ENCODE results near the gene UGT3A1.
"Not testable (repeated sequence)": the region's sequence is repeated elsewhere in the genome, so short reads cannot be mapped to it uniquely, and the experiment has no call there.

Gene UGT3A1, protein sequence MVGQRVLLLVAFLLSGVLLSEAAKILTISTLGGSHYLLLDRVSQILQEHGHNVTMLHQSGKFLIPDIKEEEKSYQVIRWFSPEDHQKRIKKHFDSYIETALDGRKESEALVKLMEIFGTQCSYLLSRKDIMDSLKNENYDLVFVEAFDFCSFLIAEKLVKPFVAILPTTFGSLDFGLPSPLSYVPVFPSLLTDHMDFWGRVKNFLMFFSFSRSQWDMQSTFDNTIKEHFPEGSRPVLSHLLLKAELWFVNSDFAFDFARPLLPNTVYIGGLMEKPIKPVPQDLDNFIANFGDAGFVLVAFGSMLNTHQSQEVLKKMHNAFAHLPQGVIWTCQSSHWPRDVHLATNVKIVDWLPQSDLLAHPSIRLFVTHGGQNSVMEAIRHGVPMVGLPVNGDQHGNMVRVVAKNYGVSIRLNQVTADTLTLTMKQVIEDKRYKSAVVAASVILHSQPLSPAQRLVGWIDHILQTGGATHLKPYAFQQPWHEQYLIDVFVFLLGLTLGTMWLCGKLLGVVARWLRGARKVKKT

DNA sequence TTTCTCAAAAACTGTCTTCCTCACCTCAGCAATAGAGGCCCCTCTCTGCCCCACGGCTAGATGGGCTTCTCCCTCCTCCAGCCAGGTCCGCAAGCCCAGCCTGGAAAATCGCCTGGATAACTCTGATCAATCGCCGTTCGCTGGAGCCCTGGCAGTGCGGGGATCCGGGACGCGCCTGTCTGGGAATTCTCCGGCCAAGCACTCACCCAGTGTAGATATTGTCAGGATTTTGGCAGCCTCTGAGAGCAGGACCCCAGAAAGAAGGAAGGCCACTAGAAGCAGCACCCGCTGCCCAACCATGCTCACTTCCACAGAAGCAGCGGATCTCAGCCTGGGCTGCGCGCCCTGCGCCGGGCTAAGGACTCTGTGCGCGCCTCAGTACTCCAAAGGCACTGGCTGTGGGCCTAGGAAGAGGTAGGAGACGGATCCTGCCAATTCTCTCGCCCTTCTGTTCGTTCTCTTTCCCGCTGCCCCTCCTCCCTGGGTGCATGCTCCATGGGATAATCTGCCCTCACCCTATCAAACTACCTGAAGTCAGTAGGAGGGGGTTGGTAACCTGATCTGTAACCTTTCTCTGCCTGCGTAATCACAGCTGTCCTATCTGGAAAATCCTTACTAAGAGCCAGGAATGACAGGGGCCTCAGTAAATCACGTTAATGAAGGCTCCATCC is at the start of gene UGT3A1:
UGT3A1 (minus strand) TSS at position 450 of the 671 bp plus-strand sequence; CDS start at position 300, 150 bp downstream.
- peak; percentile 97 for DNase-seq

DNA sequence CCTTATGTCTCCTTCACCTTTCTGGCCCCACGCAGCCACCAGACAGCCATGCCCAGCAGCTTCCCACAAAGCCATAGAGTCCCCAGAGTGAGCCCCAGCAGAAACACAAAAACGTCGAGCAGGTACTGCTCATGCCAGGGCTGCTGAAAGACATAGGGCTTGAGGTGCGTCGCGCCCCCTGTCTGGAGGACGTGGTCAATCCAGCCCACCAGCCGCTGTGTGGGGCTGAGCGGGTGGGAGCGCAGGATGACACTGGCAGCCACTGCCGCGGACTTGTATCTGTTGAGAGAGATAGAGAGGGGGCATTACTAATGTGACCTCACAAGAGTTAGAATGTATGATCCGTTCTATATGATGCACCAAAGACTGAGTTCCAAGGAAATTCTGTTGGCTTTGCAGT is 44.5 kb upstream of the UGT3A1 start:
- DNase-seq = no peak

DNA sequence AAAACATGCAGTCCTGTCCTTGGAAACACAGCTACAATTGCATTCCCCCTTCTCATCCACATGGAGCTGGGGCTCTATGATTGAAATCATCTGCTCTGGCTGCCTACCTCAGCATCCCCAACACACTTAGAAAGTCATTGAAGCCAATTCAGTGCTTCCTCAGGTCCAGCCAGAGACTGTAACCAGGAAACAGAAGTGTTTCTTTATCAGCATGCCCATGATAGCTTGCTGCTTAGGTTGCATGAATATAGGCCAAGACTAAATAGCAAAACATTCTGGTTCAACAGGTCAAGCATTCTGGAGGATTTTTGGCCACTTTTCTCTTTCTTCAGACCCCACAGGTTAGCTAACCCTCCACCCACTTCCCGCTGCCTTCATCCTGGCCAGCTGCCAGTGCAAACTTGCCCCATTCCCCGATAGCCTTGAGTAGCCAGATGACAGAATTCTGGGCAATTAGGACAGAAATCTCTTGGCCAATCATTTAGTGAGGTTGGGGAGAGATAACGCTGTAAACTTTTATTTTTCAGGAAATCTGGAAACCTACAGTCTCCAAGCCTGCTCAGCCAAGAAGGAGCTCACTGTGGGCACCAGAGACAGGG is 43.4 kb upstream of the UGT3A1 start:
- DNase-seq = not testable (repeated sequence)

DNA sequence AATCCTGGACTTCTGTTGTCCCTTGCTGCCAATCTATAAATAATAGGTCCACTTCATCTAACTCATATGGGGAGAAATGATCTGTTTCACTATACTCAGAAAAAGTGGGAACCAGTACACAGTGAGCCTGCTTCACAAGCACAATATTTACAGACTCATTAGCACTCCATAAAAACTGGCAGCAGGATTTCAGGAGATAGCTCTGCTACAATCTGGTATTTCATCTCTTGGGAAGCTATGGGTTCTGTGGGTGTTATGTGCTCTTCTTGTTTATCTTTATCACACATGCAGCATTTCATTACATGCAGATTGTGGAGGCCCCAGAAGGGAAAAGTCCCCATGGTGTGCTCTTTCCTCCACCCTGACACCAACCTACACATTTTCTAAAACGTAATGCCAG is 42.3 kb upstream of the UGT3A1 start:
- DNase-seq = no peak

DNA sequence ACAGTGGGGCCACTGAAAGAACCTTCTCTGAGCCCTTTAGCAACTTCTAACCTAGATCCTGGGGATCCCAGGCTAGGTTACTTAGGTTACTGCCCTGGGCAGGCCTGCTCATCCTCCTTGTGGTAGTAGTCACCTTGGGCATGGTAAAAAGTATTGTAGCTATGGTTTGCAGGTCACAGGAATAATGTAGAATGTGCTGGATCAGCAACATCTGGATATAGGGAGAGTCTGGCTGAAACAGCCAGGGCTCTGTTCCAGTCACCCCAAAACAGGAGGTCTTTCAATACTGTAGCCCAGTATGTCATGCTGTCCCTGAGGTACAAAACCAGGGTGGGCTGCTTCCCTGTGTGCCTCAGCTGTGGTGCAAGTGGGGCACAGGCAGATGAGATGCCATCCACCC is 41.9 kb upstream of the UGT3A1 start:
- DNase-seq = no peak

DNA sequence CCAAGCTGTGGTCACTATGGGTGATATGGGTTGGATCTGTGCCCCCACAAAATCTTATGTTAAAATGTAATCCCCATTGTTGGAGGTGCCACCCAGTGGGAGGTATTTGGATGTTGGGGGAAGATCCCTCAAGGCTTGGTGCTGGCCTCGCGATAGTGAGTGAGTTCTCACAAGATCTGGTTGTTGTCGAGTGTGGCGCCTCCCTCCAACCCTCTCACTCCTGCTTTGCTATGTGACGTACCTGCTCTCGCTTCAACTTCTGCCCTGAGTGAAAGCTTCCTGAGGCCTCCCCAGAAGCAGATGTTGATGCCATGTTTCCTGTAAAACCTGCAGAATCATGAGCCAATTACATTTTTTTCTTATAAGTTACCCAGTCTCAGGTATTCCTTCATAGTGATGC is 40.0 kb upstream of the UGT3A1 start:
- DNase-seq = no peak

DNA sequence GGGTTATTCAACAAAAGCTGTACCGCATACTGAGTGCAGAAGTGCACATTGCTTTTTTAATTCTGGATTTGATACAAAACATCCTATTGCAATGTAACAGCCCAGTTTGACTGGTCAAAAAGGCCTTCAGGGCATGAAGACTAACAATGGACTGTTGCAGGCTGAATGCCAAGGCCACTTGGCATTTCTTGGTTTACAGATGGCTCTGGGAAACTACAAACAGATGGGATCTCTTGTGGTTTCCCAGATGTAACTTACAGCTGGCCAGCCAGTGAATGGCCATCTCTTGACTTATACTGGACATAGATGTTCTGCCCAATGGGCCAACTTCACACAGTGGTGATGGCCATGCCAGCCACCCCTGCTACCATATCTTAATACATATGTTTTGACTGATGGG is 38.7 kb upstream of the UGT3A1 start:
- DNase-seq = no peak

DNA sequence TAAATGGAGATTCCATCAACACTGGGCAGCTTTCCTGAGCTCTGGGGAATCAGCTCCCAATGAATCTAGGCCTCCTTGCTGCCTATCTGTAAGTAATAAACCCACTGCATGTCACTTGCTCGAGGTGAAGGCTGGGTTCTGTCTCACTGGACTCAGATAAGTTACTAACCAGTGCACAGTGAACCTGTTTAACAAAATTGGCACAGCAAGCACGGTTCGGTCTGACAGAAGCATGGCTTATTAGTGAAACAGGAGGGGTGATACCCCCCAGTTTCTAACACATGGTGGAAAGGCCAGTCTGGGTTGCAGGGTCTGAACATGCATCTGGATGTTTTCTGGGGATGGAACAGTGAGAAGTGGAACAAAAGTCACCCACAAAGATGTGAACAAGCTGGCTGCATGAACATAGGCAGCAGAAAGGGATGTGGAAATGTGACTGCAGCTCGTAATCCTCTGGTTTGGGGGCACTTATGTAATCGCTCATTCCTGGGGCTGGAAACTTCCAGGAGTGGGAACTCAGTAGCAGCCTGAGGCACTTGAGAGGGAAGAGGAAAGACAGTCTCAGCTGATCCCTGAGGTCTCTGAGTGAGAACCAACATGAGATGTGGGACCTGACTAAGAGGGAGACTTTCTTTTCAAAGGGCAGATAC is 37.8 kb upstream of the UGT3A1 start:
- no peak for DNase-seq

DNA sequence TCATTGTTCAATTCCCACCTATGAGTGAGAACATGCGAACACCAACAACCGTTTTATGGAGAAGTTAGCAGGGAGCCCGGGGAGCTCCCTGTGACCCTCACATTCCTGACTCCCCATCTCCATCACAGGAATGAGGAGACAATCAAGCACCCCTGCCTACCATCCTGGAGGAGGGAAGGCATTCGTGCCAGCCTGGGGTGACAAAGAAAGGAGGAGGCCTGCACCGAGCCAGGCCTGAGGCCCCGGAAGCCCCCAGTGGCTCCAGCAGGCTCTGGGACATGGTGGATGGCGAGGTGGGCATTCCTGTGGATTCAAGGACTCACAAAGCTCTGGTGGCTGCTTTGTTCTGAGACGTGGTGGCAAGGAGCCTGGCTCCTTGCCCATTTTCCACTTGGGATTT is 36.5 kb upstream of the UGT3A1 start:
- DNase-seq = no peak

DNA sequence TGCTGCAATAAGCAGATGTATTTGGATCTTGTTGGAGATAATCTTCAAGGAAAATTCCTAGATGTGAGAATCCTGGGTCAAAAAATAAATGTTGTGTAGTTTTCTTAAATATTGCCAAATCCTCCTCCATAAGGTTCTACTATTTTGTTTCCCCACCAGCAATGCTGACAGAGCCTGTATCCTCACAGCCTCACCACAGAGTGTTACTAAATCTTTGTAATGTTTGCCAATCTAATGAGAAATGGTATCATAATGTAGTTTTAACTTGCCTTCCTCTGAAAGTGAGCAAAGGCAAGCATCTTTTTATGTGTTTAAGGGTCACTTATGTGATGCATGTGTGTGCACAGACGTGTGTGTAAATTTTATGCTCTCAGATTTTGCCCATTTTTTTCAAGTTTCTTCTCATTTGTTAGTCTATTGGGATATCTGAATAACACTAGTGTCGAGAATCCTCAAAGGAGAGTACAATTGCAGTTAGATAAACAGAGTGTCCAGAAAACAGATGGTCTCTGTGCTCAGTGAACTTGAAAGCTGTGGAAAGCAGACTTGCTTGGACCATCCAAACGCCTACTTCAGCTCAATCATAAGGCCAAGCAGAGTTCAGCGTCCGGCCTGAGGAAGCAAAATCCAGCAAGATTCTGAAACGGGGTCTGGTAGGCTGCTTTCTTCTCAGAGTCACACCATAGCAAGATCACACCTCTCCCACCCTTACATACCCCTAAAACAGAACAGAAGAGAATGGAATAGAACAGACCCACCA is 35.7 kb upstream of the UGT3A1 start:
- no peak for DNase-seq

DNA sequence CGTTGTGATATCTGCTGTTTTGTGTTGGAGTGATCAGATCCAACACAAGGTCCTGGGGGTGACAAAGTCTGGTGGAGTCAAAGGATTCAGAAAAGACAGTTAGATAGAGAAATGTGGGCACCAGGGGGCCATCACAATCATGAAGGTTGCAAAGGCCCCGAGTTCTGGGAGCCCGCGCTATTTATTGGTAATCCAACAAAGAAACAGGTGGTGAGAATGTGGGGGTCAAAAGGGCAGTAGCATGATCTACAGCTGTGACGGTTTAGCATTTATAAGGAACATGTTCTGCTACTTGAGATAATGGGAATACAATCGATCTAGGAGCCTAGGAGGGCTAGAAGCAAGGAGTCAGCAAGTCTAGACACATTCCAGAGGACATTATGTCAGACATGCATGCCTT is 31.1 kb upstream of the UGT3A1 start:
- DNase-seq = not testable (repeated sequence)

DNA sequence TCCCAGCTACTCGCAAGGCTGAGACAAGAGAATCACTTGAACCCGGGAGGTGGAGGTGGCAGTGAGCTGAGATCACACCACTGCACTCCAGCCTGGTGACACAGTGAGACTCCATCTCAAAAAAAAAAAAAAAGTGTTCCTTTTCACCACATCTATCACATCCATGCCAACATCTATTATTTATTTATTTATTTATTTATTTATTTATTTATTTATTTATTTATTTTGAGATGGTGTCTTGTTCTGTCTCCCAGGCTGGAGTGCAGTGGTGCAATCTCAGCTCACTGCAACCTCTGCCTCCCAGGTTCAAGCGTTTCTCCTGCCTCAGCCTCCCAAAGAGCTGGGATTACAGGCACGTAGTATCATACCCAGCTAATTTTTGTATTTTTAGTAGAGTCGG is 28.4 kb upstream of the UGT3A1 start:
- DNase-seq = not testable (repeated sequence)

DNA sequence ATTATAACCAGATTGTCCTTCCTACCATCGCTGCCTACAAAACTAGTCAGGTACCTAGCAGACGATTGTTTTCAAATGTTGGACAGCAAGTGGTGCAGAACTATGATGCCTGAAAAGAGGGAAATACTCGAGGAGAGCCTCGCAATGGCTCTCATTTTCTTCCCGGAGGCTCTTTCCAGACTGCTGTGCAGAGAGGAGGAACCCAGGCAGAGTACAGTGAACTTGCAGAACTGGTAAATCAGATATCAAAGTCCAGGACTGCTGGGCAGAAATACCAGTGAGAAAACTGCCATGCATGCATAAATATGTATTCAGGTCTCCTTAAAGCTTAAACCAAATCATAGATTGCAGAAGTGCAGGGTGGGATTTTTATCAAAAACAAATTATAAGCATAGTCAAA is 26.4 kb upstream of the UGT3A1 start:
- DNase-seq = no peak

DNA sequence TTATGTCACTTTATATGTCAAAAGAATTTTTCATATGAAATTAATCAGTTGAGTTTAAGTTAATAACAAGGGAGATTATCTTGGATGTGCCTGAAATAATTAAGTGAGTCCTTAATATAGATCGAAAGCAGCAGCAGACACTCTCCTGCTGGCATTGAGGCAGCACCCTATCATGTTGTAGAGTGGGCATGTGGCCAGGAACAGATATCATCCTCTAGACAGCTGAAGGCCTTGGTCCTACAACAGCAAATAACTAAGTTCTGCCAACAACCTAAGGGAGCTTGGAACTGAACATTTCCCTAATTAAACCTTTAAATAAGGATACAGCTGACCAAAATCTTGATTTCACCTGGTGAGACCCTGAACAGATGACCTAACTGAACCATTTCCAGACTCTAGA is 25.8 kb upstream of the UGT3A1 start:
- DNase-seq = no peak

DNA sequence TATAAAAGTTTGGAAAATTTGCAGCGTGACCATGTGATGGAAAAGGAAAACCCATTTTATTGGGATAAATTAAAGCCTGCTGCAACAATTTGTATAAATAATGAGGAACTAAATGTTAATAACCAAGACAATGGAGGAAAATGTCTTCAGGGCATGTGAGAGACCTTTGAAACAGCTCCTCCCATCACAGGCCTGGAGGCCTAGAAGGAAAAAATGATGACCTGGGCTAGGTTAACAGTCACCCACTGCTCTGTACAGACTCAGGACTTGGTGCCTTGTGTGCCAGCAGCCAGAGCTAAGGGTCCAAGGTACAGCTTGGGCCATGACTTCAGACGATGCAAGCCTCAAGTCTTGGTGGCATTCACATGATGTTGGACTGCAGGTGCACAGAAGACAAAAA is 22.0 kb upstream of the UGT3A1 start:
- DNase-seq = no peak

DNA sequence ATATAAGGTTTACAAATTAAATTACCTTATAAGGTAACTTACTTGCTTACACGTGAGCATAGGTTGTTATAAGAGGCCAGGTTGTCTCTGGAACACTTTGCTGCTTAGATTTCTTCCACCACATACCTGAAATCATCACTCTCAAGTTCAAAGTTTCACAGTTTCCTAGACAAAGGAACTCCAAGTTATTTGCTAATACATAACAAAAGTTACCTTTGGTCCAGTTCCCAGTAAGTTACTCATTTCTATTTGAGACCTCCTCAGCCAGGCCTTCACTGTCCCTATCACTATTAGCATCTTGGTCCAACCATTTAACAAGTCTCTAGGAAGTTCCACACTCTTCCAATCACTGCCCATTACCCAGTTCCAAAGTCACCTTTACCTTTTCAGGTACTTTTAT is 18.5 kb upstream of the UGT3A1 start:
- no peak for DNase-seq

DNA sequence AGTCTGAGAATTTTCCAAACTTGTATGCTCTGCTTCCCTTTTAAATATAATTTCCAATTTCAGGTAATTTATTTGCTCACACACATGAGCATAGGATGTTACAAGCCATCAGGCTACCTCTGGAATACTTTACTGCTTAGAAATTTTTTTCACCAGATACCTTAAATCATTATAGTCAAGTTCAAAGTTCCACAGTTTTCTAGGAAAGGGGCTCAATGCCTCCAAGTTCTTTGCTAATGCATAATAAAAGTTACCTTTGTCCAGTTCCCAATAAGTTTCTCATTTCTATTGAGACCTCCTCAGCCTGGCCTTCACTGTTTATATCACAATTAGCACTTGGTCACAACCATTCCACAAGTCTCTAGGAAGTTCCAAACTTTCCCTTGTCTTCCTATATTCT is 16.2 kb upstream of the UGT3A1 start:
- no peak for DNase-seq

DNA sequence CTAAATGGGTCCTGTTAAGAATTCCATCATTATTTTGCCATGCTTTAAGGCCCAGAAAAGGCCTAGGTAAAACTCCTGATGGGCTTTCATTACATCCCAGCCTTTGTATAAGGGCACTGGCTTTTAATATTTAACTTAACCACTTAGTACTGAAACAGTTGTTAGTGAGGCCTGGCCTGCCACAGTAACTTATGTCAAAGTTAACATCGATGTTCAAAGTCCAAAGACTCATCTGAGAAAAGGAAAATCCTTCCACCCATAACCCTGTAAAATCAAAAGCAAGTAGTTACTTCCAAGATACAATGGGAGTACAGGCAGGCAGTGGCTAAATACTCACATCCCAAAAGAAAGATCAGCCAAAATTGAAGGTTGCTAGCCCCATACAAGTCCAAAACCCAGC is 15.0 kb upstream of the UGT3A1 start:
- DNase-seq = no peak

DNA sequence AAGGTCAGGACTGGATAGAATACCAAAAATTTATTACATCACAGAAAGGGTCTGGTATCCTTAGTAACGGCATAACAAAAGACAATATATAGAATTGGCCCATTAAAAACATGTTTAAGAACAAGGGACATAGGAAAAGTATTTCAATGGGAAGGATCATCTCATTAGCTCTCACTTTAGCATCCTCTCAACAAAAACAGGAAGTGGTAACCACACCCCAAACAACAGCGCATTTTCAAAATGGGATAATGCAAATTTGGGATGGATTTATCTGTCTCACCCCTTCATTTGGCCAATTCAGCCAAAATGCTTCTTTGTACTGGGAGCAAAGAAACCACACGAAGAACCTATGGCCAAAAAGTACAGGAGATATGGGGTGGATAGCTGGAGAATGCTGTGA is 9.8 kb upstream of the UGT3A1 start:
- no peak for DNase-seq

DNA sequence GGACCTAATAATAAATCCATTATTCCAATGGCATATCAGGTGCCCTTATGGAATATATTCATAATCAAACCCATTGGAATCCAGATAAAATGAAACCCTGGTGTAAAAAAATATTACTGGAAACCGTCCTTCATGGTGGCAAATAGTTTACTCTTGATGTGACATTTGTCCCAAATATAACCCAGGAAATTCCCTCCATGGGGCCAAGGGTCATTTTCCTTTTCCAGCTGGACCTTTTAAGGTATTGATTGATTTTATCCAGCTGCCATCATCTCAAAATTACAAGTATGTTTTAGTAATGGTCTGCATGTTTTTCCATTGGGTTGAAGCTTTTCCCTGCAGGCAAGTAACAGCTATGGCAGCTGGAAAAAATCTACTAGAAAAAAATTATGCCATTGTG is 8.4 kb upstream of the UGT3A1 start:
- no peak for DNase-seq

DNA sequence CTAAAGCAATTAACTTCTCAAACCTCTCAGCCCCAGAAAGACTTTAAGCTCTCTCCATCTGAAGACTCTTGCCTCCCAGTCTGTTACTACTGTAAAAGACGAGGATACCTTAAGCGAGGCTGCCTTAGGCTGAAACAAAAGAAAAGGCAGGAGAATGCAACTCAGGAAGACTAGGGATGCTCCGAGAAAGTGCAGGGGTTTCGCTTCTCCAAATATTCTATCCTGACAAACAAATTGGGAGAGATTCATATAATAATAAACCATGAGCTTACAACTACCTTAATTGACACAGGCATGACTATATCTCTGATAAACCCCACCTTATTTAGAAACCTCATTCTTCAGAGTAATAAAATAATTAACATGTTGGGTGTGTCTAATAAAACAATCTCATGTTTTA is 4.9 kb upstream of the UGT3A1 start:
- no peak for DNase-seq

DNA sequence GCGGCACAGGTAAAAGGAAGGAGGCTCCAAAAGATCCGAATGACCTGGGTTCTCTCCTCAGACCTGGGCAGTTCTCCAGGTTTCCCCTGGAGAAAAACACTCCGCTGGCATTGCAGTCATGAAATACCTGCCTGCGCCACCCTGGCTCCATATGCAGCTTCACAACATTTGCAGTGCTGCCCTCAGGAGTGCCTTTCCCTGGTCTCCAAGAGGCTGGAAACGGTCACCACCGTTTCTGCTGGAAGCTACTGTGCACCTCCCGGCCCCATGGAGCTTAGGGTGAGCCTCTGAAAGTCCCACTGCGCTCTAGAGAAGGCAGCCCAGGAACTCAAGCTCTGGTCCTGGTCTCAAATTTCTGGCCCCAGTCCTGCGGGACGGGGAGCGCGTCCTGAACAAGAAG is 670 bp downstream of the UGT3A1 start:
- peak; percentile 41 for DNase-seq

DNA sequence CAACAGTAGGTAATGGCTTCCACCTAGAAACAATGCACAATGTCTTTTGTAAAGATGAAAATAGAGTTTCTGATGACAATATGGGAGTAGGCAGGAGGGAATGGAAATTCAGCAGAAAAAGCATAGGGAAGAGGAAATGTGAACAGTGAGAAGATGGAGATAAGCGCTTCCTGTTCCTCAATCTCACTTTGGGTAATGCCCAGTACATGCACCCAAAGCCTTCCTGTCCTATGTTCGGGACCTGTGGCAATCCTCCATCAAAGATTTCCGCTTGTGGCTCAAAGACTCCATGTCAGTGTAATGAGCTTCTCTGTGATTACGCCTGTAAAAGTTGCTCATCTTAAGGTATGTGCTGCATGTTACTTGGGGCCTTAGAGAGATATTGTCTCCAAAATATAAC is 2.7 kb downstream of the UGT3A1 start:
- no peak for DNase-seq
